ENCODE measurements around the gene NUAK1.

DNA sequence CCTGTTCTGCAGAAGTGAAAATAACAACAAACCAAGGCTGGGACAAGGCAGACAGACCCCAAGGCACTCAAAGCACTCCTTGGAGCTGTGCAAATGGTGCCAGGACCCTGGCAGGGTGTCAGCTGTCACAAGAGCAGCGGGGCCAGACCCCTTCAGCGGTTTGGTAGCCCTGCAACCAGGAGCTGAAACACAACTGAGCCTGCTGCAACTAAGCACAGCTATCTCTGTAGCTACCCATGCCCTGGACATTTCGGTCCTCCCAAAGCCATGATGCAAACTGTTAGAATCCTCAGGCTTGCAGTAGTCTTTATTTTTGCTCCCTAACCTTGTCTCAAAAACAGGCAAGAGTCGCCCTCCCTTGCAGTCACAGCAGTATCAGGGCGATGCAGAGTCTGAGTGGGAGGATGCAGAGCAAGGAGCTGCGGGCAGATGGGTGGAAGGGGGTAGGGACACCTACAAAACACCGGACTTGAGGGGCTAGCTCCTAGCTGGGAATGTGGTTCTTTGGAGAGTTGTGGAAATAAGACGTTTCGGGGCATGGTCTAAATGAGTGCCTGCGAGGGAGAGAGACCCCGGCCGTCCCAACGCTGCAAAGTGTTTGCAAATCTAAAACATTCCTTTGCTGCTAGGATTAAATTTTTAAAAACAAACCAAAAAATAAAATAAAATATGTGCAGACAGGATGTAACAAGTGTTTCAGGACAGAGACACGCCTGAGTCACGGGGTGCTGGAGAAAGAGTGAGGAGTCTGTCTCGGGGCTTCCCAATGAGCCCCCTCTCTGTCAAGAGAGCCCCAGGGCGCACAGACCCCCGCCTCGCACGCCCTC is 1.0 kb downstream of the NUAK1 start:
- TF ChIP-seq EZH2phosphoT487 (IDR thresholded peaks at IDR 0.05; ENCODE audit: low read depth) (no peak), CTCF (IDR thresholded peaks at IDR 0.05; ENCODE audit: low read depth, low read length) (no peak)

Data from OCI-LY3 (cell line).